Peyer's patch (tissue), 4 donors: ENCODE results near the gene BOLA1.
"Not testable (repeated sequence)": the region's sequence is repeated elsewhere in the genome, so short reads cannot be mapped to it uniquely, and the experiment has no call there.

ENCODE experiments used
- POLR2A ChIP-seq, 2 donors: fragments of 450-650 bp; IDR thresholded peaks; one replicate each; pipeline ENCODE4 v1.5.1; 2017; ENCODE audit warnings: antibody characterized with exemption in 2 of 2, mild to moderate bottlenecking in 2 of 2, moderate library complexity in 2 of 2
- TF ChIP-seq, protein P1 (sequence below), 6 experiments: fragments of 450-650 bp in 4 of 6; fragments of 200-600 bp in 2 of 6; sonication (generic) in 1 of 6; IDR thresholded peaks; one replicate each; pipeline ENCODE4 v1.5.1; 2017 to 2019; ENCODE audit warnings: antibody characterized with exemption in 6 of 6, mild to moderate bottlenecking in 3 of 6, moderate library complexity in 1 of 6

DNA sequence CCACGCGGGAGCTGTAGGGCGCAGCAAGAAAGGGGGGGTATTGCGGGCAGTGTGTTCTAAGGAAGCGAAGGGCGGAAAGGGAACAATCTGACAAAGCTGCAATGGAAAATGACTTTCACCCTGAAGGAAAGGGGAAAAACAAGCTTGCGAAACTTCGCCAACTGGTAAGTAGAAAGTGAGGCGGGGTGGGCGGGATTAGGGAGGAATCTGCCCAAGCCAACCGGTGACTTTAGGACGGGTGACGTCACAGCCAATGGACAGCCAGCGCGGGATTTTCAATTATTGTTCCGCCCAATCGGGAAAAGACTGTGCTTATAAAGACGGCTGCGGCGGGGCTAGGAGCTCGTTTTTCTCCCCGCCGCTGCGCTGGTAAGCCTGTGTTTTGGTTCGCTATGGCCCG lies 47.1 kb upstream of the BOLA1 start:
- TF ChIP-seq, protein P1, sequence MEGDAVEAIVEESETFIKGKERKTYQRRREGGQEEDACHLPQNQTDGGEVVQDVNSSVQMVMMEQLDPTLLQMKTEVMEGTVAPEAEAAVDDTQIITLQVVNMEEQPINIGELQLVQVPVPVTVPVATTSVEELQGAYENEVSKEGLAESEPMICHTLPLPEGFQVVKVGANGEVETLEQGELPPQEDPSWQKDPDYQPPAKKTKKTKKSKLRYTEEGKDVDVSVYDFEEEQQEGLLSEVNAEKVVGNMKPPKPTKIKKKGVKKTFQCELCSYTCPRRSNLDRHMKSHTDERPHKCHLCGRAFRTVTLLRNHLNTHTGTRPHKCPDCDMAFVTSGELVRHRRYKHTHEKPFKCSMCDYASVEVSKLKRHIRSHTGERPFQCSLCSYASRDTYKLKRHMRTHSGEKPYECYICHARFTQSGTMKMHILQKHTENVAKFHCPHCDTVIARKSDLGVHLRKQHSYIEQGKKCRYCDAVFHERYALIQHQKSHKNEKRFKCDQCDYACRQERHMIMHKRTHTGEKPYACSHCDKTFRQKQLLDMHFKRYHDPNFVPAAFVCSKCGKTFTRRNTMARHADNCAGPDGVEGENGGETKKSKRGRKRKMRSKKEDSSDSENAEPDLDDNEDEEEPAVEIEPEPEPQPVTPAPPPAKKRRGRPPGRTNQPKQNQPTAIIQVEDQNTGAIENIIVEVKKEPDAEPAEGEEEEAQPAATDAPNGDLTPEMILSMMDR (IDR thresholded peaks at IDR 0.05): not testable (repeated sequence)
- TF ChIP-seq POLR2A (IDR thresholded peaks at IDR 0.05): not testable (repeated sequence)
